ENCODE data around the gene LRRC17. TPM values are rescaled to one million over a fixed set of nuclear protein-coding genes. Genes with fewer than 3 reads are reported as not detected.

Gene LRRC17
- total and polyA plus RNA-seq, 9 of the 15 experiments (the other 6 are each of a cell fraction or from before 2014, with no cell fraction given): 0.03 to 0.18 (median 0.12) TPM; not detected in 5

GRCh38 chr7:102973096-102973802 is 60.4 kb downstream of the LRRC17 start (continued):
- TF ChIP-seq FOXJ3 (CRISPR knock-in tag; IDR thresholded peaks at IDR 0.05) (no peak), MXI1 (IDR thresholded peaks at IDR 0.05; ENCODE audit: low read depth, low read length) (no peak), EGR1 (conservative IDR thresholded peaks at IDR 0.05) (no peak), ZNF274 (IDR thresholded peaks at IDR 0.05; ENCODE audit: borderline replicate concordance, low read depth, low read length) (no peak), ZNF212 (CRISPR knock-in tag; IDR thresholded peaks at IDR 0.05) (no peak), ETV5 (CRISPR knock-in tag; IDR thresholded peaks at IDR 0.05; ENCODE audit: low read depth) (peak; percentile 96), PHF8 (IDR thresholded peaks at IDR 0.05; ENCODE audit: borderline replicate concordance, low read length) (peak; percentile 69), CHD1 (IDR thresholded peaks at IDR 0.05; ENCODE audit: low read length) (peak; percentile 42), SMARCA4 (IDR thresholded peaks at IDR 0.05) (peak; percentile 85; the same call in 1 of the 2 replicates), IRF9 (tag; IDR thresholded peaks at IDR 0.05) (no peak), JUN (IDR thresholded peaks at IDR 0.05; ENCODE audit: borderline replicate concordance, low read depth, low read length) (peak; percentile 85), JUN (CRISPR knock-in tag; IDR thresholded peaks at IDR 0.05; ENCODE audit: borderline replicate concordance) (peak; percentile 71; the same call in 1 of the 2 replicates), HMBOX1 (IDR thresholded peaks at IDR 0.05) (peak; percentile 67), BRD4 (IDR thresholded peaks at IDR 0.05) (peak; percentile 99), ARID1B (IDR thresholded peaks at IDR 0.05) (peak; percentile 73), E2F1 (CRISPR knock-in tag; IDR thresholded peaks at IDR 0.05) (no peak), ZBTB17 (CRISPR knock-in tag; IDR thresholded peaks at IDR 0.05) (0 out of 2 replicates have a peak, but pooled peaks have one; percentile 6), BMI1 (IDR thresholded peaks at IDR 0.05; ENCODE audit: low read length) (no peak), POLR3G (IDR thresholded peaks at IDR 0.05; ENCODE audit: extremely low read depth, insufficient read length, insufficient replicate concordance) (no peak)
